Liver (tissue), 3 donors: Measurements from ENCODE around the gene MYO1C.
"Not testable (repeated sequence)": the region's sequence is repeated elsewhere in the genome, so short reads cannot be mapped to it uniquely, and the experiment has no call there.

Experiments used
- ATF3 ChIP-seq: IDR thresholded peaks from 2 replicates; pipeline ENCODE4 v1.6.1; 2016; ENCODE audit warnings: antibody characterized with exemption
- CTCF ChIP-seq: fragments of 150-350 bp; IDR thresholded peaks from 2 replicates; pipeline ENCODE4 v1.5.1; 2017; ENCODE audit warnings: improper control_type of control experiment, low read depth, low read length; ENCODE audit not compliant: missing input control
- EGR1 ChIP-seq, 2 donors: IDR thresholded peaks; 2 replicates each; pipeline ENCODE4 v1.6.1; 2016 to 2018; ENCODE audit warnings: antibody characterized with exemption in 2 of 2, low read depth in 2 of 2
- JUND ChIP-seq, 2 donors: IDR thresholded peaks; 2 replicates each; pipeline ENCODE4 v1.6.1; 2016; ENCODE audit warnings: antibody characterized with exemption in 2 of 2
- MAX ChIP-seq: IDR thresholded peaks from 2 replicates; pipeline ENCODE4 v1.6.1; 2016; ENCODE audit warnings: antibody characterized with exemption
- RAD21 ChIP-seq, 2 donors: IDR thresholded peaks; 2 replicates each; pipeline ENCODE4 v1.6.1; 2016; ENCODE audit warnings: antibody characterized with exemption in 2 of 2, mild to moderate bottlenecking in 2 of 2
- REST ChIP-seq: IDR thresholded peaks from 2 replicates; pipeline ENCODE4 v1.6.1; 2016; ENCODE audit warnings: antibody characterized with exemption, mild to moderate bottlenecking
- RXRA ChIP-seq, 2 donors: IDR thresholded peaks; 2 replicates each; pipeline ENCODE4 v1.6.1; 2017 to 2018; ENCODE audit warnings: antibody characterized with exemption in 2 of 2, mild to moderate bottlenecking in 1 of 2
- YY1 ChIP-seq: IDR thresholded peaks from 2 replicates; pipeline ENCODE4 v1.6.1; 2016; ENCODE audit warnings: antibody characterized with exemption, mild to moderate bottlenecking
- donor health status: healthy.
- donor health status: healthy.

GRCh38 chr17:1445695-1446094 is 46.8 kb downstream of the MYO1C start:
- TF ChIP-seq CTCF; JUND (IDR thresholded peaks at IDR 0.05); YY1; EGR1 (IDR thresholded peaks at IDR 0.05; ENCODE audit: low read depth in 2 of 2); ATF3; MAX; REST; RAD21 (IDR thresholded peaks at IDR 0.05); RXRA (IDR thresholded peaks at IDR 0.05): not testable (repeated sequence)
